ENCODE measurements around the gene WNK1.
"Not testable (repeated sequence)": the region's sequence is repeated elsewhere in the genome, so short reads cannot be mapped to it uniquely, and the experiment has no call there.

WNK1 gene

GRCh38 chr12:823028-823698 lies 70.8 kb downstream of the WNK1 start:
- DNase-seq, result no peak

- no peak for DNase-seq
These were observed 74.0 kb downstream of the WNK1 start for GRCh38 chr12:826331-826730.

GRCh38 chr12:828726-829395 lies 76.5 kb downstream of the WNK1 start:
- no peak for DNase-seq

- no peak for DNase-seq
These were observed 77.9 kb downstream of the WNK1 start for GRCh38 chr12:830111-830867.

GRCh38 chr12:835754-836518 lies 83.6 kb downstream of the WNK1 start:
- DNase-seq, result no peak

- DNase-seq, result no peak
These were observed 84.6 kb downstream of the WNK1 start for GRCh38 chr12:836952-837351.

GRCh38 chr12:837548-837947 lies 85.2 kb downstream of the WNK1 start:
- no peak for DNase-seq

GRCh38 chr12:843609-844008 lies 91.2 kb downstream of the WNK1 start:
- DNase-seq, result no peak

GRCh38 chr12:846421-846820 lies 94.0 kb downstream of the WNK1 start:
- DNase-seq, result no peak

GRCh38 chr12:848173-848865 lies 95.9 kb downstream of the WNK1 start:
- no peak for DNase-seq

GRCh38 chr12:848882-849527 lies 96.6 kb downstream of the WNK1 start:
- DNase-seq, result no peak

GRCh38 chr12:849733-850437 lies 97.5 kb downstream of the WNK1 start:
- DNase-seq, result not testable (repeated sequence)

GRCh38 chr12:851343-851742 lies 99.0 kb downstream of the WNK1 start:
- DNase-seq, result no peak

GRCh38 chr12:851913-852312 lies 99.5 kb downstream of the WNK1 start:
- DNase-seq, result no peak

- DNase-seq, result no peak
These were observed 100.5 kb downstream of the WNK1 start for GRCh38 chr12:852864-853263.

- DNase-seq, result no peak
These were observed 105.2 kb downstream of the WNK1 start for GRCh38 chr12:857611-858010.

- no peak for DNase-seq
These were observed 110.0 kb downstream of the WNK1 start for GRCh38 chr12:862303-862911.

- no peak for DNase-seq
These were observed 110.9 kb downstream of the WNK1 start for GRCh38 chr12:863285-863684.

GRCh38 chr12:865614-866013 lies 113.2 kb downstream of the WNK1 start:
- no peak for DNase-seq

GRCh38 chr12:867905-868304 lies 115.5 kb downstream of the WNK1 start:
- no peak for DNase-seq

- no peak for DNase-seq
These were observed 116.3 kb downstream of the WNK1 start for GRCh38 chr12:868722-869121.
